ENCODE results near the gene HOXD11. TPM values are rescaled to one million over a fixed set of nuclear protein-coding genes. Genes with fewer than 3 reads are reported as not detected.

The HOXD11 gene
- total RNA-seq, 2 experiments from 2014 or later, result not detected

DNA sequence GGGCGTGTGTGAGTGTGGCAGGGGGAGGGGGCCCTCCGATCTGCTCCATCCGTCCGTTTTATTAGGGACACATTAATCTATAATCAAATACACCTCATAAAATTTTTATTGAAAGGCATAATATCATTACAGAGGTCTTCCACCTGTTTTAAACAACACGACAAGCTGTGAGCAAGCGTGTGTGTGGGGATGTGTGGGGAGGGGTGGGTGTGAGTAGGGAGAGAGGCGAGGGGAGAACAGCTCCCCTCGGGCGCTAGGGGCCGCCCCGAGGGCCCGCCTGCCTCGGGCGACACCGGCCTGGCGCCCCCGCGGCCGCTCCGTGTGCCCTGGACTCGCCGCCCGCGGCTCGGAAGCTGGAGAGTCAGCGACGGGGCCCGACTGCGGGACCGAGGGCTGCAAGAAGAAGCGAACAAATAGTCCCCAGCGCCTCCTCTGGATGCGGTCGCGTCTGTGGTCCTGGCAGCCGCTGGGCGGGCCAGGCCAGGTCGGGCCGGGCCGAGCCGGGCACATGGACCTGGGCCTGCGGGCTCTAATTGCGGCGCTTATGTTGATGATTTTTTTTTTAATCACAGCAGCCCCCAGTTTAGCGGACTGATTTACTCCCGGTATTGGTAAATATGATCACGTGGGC, 15.1 kb downstream of the HOXD11 start:
- Mint-ChIP-seq H3K4me1 (peaks cover 7% of the 10 kb centered on the region), H3K27me3 (peaks cover 84% of the 10 kb centered on the region), H3K4me3 (no peak overlapping the region), H3K36me3 (no peaks in the 10 kb centered on the region), H3K27ac (no peak overlapping the region), H3K9me3 (peaks cover 2% of the 10 kb centered on the region)
- DNase-seq (no peak), ATAC-seq (ENCODE audit: low read depth) (no peak)
- POLR2A ChIA-PET, result no interaction called here

DNA sequence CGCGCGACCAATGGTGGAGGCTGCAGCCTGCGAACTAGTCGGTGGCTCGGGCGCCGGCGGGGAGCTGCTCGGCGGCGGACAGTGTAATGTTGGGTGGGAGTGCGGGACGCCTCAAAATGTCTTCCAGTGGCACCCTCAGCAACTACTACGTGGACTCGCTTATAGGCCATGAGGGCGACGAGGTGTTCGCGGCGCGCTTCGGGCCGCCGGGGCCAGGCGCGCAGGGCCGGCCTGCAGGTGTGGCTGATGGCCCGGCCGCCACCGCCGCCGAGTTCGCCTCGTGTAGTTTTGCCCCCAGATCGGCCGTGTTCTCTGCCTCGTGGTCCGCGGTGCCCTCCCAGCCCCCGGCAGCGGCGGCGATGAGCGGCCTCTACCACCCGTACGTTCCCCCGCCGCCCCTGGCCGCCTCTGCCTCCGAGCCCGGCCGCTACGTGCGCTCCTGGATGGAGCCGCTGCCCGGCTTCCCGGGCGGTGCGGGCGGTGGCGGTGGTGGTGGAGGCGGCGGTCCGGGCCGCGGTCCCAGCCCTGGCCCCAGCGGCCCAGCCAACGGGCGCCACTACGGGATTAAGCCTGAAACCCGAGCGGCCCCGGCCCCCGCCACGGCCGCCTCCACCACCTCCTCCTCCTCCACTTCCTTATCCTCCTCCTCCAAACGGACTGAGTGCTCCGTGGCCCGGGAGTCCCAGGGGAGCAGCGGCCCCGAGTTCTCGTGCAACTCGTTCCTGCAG, 15.8 kb downstream of the HOXD11 start, which contains the start of gene HOXD9:
Gene HOXD9 (plus strand): TSS at position 37 of the 728 bp plus-strand sequence. CDS start 50 bp downstream, at position 87.
- DNase-seq, result no peak
- H3K4me3 Mint-ChIP-seq, result no peak within 1 kb of the TSS

DNA sequence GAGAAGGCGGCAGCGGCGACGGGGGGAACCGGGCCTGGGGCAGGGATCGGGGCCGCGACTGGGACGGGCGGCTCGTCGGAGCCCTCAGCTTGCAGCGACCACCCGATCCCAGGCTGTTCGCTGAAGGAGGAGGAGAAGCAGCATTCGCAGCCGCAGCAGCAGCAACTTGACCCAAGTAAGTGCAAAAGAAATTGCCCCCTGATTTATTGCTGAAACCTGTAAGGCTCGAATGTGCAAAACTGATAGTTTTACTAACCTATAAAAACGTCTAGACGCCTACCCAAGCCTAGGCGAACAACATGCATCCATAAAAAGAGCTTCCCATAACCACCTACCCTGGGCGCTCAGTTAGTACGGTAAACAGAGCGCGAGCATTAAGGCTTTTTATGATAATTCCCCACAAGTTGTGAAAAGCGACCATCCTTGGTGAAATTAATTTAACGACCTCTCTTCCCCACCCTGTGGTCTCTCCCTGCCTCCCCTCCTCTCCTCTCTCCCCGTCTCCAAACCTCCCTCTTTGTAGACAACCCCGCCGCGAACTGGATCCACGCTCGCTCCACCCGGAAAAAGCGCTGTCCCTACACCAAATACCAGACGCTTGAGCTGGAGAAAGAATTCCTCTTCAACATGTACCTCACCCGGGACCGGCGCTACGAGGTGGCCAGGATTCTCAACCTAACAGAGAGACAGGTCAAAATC, 16.5 kb downstream of the HOXD11 start:
- Mint-ChIP-seq H3K9me3 (peaks cover 2% of the 10 kb centered on the region), H3K27ac (peak overlapping the region; percentile 65), H3K27me3 (peaks cover 85% of the 10 kb centered on the region)

More for the DNA sequence above, 15.8 kb downstream of the HOXD11 start, which contains the start of gene HOXD9:
- POLR2A ChIA-PET, result no interaction called here
- Mint-ChIP-seq H3K27me3 (peaks cover 85% of the 10 kb centered on the region), H3K27ac (peak within 1 kb of the TSS; percentile 65), H3K4me1 (peaks cover 7% of the 10 kb centered on the region), H3K9me3 (peaks cover 2% of the 10 kb centered on the region), H3K36me3 (no peaks in the 10 kb centered on the region)
- no peak for ATAC-seq (ENCODE audit: low read depth)

DNA sequence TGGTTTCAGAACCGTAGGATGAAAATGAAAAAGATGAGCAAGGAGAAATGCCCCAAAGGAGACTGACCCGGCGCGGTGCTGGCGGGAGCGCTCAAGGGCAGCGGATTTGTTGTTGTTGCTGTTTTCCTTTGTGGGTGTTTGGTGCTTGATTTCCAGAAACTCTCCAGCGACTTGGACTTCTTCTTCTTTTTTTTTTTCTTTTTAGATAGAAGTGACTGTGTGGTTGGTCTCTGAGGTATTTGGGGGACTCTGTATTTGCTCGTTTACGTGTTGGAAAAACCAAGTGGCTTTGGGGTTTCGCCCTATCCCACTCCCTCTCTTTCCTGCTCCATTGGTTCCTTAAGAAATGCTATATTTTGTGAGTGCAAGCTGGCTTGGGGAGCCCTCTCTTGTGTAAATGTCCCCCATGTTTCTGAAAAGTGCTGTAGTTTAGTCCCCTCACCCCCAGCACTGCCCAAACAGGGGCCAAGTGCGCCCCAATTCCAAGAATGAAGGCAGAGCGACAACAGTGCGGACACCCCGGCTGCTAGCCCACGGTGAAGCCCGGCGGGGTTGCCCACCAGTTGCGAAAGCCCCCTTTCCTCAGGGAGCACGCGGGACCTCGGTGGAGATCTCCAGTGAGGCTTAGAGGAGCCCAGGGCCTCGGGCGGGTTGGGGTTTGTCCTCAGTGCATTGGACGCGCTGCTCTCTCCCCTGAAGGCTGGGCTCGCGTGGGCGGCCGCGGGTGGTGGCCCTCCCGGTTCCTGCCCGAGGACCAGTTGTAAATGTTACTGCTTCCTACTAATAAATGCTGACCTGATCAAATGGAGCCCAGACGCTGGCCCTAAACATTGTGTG, 17.2 kb downstream of the HOXD11 start:
- H3K9me3 Mint-ChIP-seq, result no peaks in the 10 kb centered on the region
- H3K4me3 Mint-ChIP-seq, result peak overlapping the region; percentile 39
- H3K36me3 Mint-ChIP-seq, result no peaks in the 10 kb centered on the region
- peak overlapping the region; percentile 65 for H3K27ac Mint-ChIP-seq
- peaks cover 12% of the 10 kb centered on the region for H3K4me1 Mint-ChIP-seq
- H3K27me3 Mint-ChIP-seq, result peaks cover 87% of the 10 kb centered on the region
- DNase-seq, result no peak
- POLR2A ChIA-PET, result no interaction called here
- no peak for ATAC-seq (ENCODE audit: low read depth)

More for the DNA sequence above, 16.5 kb downstream of the HOXD11 start:
- DNase-seq (no peak), ATAC-seq (ENCODE audit: low read depth) (no peak)
- Mint-ChIP-seq H3K36me3 (no peaks in the 10 kb centered on the region), H3K4me1 (peaks cover 12% of the 10 kb centered on the region), H3K4me3 (peak overlapping the region; percentile 39)
- POLR2A ChIA-PET, result no interaction called here

DNA sequence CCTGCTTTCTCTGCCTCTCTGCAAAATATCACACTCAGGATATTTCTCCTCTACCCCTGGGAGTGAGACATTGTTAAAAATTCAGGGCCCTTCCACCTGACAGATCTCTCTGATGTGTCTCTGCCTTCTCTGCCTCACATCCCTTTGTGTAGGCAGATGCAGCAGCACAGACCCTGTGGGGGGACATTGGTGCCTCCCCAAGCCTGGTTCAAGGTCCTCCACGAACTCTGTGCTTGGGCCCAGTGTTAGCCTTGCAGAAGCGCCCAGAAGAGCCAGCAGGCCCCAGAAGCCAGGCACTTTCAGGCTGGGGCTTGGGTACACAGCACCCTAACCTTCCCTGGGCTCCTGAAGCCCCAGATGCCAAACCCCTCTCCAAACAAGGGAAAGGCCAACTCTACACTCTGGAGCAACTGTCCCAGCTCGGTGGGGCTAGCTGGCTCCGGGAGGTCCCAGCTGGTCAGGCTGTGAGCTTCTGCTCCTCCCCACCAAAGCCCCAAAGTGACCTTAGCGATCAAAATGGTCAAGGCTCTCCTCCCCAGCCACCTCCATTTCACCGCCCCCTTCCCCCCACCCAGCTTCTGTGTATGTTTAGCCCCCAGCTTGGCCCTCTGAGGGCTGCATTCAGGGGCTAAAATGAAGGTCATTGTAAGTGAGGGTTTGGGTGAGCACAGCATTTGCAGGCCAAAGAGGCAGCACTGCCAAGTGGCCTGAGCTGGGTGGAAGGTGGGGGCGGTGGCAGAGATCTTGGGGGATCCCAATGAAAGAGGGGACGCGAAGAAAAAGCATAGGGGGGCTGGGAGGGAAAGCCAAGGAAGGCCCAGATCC, 18.1 kb downstream of the HOXD11 start:
- POLR2A ChIA-PET, result no interaction called here
- H3K27ac Mint-ChIP-seq, result no peak overlapping the region
- ATAC-seq (ENCODE audit: low read depth) (no peak), DNase-seq (no peak)
- H3K4me3 Mint-ChIP-seq, result no peak overlapping the region
- no peaks in the 10 kb centered on the region for H3K36me3 Mint-ChIP-seq
- H3K9me3 Mint-ChIP-seq, result no peaks in the 10 kb centered on the region
- peaks cover 12% of the 10 kb centered on the region for H3K4me1 Mint-ChIP-seq
- peaks cover 79% of the 10 kb centered on the region for H3K27me3 Mint-ChIP-seq

DNA sequence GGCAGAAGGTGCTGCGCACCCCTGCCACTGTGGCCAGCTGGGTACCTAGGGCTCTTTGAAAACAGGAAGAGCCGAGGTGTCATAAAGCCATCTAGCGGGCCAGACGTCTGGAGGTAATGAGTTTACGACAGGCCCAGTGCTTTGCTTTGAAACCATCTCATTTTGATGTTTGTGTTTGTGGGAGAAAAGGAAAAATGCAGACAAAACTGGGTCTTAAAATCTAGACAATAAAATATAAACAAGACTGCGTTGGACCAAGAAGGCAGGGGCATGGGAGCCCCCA, 18.6 kb downstream of the HOXD11 start:
- ATAC-seq (ENCODE audit: low read depth) (no peak), DNase-seq (no peak)
- Mint-ChIP-seq H3K27me3 (peaks cover 75% of the 10 kb centered on the region), H3K9me3 (no peaks in the 10 kb centered on the region), H3K4me1 (peaks cover 12% of the 10 kb centered on the region), H3K27ac (no peak overlapping the region), H3K4me3 (no peak overlapping the region), H3K36me3 (no peaks in the 10 kb centered on the region)
- POLR2A ChIA-PET, result no interaction called here

DNA sequence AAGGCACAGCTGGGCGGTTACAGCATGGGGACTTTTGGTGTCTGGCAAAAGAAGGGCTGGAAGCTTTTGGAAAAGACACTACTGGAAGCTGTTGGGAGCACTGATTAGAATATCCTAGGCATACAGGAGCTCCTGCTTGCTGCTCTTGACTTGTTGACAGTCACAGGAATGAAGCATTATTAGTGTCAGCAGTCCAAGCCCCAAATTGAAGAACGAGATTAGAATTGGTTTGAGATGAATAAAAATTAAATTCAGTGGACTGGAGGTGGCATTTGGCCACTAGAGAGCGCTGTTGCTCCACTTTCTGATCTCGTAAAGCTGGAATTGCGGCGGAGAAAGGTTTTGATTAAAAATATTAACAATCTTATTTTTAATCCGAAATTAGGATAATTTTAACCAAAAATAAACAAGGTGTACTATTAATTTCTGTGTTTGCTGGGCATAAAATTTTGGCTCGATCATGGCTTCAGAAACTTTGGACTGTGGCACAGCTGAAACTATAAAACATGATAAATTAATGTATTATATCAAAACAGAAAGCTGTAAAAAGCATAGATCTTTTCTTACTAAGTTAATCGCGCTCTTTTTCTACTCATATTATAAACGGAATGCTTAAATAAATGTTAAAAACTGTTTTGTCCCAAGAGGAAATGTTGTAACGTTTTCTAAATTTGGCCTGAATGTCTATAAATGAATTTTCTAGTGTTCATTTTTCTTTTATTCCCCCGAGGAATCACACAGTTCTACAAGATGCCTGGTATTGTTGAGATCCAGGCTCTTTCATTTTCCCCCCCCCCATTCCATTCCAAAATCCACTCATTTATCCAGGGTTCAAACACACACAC, 20.1 kb downstream of the HOXD11 start:
- no peak for DNase-seq
- Mint-ChIP-seq H3K4me1 (peaks cover 17% of the 10 kb centered on the region), H3K9me3 (no peaks in the 10 kb centered on the region), H3K27me3 (peaks cover 80% of the 10 kb centered on the region), H3K4me3 (no peak overlapping the region), H3K36me3 (no peaks in the 10 kb centered on the region), H3K27ac (no peak overlapping the region)
- ATAC-seq (ENCODE audit: low read depth), result no peak
- POLR2A ChIA-PET, result no interaction called here

DNA sequence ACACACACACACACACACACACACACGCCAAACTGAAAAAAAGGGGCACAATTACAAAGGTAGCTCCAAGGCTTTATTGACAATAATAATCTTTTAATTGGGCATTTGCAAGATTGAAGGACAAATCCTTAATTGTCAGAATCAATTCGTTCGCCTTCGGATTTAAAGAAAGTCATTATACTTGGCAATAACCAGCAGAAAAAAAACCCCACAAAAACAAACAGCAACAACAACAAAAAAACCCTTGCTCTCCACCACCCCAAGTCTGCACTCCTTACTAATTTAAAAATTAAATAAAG, 20.6 kb downstream of the HOXD11 start:
- H3K27ac Mint-ChIP-seq, result no peak overlapping the region
- no peaks in the 10 kb centered on the region for H3K36me3 Mint-ChIP-seq
- H3K9me3 Mint-ChIP-seq, result no peaks in the 10 kb centered on the region
- POLR2A ChIA-PET, result no interaction called here
- peaks cover 21% of the 10 kb centered on the region for H3K4me1 Mint-ChIP-seq
- peaks cover 83% of the 10 kb centered on the region for H3K27me3 Mint-ChIP-seq
- ATAC-seq (ENCODE audit: low read depth), result no peak
- DNase-seq, result no peak
- H3K4me3 Mint-ChIP-seq, result no peak overlapping the region

DNA sequence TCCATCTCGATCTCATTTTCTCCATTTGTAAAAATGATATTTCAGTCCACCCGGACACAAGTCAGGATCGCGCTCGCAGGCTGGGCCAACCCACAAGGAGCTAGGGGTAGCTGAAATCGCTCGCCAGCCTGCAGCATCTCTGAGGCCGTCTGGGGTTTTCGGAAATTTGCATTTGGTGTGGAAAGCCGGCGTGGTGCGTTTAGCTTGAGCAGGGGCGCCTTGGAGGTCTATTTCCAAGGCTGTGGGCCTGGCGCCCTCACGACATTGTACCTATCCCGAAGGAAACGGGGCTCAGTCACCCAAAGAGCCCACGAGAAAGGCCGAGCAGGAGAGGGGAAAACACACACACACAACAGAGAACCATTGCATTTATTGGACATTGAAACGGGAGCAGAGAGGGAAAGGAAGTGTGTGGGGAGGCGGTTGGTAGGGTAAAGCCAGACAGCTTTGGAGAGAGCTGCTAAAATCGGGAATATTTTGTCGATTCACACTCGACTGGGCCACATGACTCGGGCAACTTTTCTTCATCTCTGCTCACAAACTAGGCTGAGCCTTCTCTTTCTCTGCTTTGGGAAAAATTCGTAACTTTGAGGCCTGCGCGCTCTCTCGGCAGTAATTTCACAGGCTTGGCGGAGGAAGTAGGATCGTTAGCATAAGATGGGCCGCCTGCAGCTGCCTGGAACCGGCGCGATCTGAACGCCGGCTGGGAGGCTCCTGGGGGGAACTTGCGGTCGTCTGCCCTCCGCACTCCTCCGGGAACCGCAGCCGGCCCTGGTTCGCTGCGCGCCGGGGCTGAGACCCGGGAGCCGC, 21.3 kb downstream of the HOXD11 start:
- H3K4me1 Mint-ChIP-seq, result peaks cover 21% of the 10 kb centered on the region
- no peaks in the 10 kb centered on the region for H3K9me3 Mint-ChIP-seq
- no peak for DNase-seq
- no peaks in the 10 kb centered on the region for H3K36me3 Mint-ChIP-seq
- peaks cover 87% of the 10 kb centered on the region for H3K27me3 Mint-ChIP-seq
- H3K4me3 Mint-ChIP-seq, result peak overlapping the region; percentile 5
- ATAC-seq (ENCODE audit: low read depth), result no peak
- POLR2A ChIA-PET, result no interaction called here
- peak overlapping the region; percentile 40 for H3K27ac Mint-ChIP-seq

DNA sequence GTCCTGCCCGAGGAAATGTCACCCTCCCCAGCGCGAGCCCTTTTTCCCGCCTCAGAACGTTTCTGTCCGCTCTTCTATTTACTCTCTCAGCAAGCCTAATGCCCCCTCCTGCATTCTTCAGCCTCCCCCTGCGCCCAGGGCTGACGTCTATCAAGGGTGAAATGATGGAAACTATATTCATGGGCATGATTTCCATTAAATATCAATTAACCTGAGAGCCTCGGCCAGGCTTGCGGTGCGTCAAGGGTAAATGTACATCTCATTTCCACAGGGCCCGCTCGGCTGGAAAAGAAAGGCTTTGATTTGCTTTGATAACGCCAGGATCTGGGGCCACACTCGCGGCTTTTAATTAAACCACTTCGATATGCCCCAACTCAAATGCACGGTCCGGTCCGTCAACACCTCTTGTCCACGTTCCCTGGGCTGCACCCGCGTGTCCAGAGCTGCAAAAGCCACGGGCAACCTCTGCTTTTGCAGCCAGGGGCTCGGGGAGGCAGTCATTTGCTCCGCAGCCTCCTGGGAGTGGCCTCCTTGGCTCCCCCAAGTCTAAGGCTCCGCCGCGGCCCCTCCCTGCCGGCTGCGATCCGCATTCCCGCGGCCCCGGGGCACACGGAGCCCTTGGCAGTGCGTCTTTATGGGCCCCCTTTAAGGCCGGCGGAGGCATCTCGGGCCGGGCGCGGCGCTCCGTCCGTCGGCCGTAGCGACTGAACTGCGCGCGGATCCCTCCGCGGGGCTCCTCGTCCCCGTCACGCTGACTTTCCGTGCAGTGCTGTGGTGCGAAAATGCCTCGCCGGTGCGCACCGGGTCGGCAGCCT, 22.1 kb downstream of the HOXD11 start, which contains the start of gene HOXD8:
Gene HOXD8 (plus strand): TSS at position 724 of the 815 bp plus-strand sequence. CDS start 662 bp downstream, outside the sequence.
- Mint-ChIP-seq H3K27me3 (peaks cover 87% of the 10 kb centered on the region), H3K9me3 (no peaks in the 10 kb centered on the region), H3K4me3 (peak within 1 kb of the TSS; percentile 26), H3K27ac (peak within 1 kb of the TSS; percentile 68), H3K4me1 (peaks cover 18% of the 10 kb centered on the region), H3K36me3 (no peaks in the 10 kb centered on the region)
- POLR2A ChIA-PET, result no interaction called here
- DNase-seq (peak; percentile 49), ATAC-seq (ENCODE audit: low read depth) (no peak)

DNA sequence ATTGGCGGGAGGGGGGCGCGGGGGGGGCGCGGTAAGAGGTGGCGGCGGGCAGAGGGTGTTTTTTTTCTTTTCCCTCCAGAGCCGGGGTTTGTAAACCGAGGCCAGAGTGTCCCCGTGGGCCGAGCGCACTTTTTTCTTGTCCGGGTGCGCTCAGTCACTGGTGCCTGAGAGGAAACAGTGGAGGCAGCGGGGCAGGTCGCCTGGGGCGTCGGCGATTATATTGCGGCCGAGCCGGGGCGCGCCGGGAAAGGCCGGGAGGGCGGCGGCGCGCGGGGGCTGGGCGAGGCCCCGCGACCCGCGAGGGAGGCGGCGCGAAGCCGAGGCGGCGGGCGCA, 22.7 kb downstream of the HOXD11 start:
- Mint-ChIP-seq H3K36me3 (no peaks in the 10 kb centered on the region), H3K4me3 (peak overlapping the region; percentile 25), H3K27me3 (peaks cover 87% of the 10 kb centered on the region), H3K9me3 (no peaks in the 10 kb centered on the region), H3K4me1 (peaks cover 16% of the 10 kb centered on the region), H3K27ac (no peak overlapping the region)
- POLR2A ChIA-PET, result no interaction called here
- ATAC-seq (ENCODE audit: low read depth) (no peak), DNase-seq (no peak)

All from activated naive CD8-positive, alpha-beta T cell treated with anti-CD3 and anti-CD28 coated beads, Interleukin-2, amount 10 ng/mL, durations not matched to agents 7 days and 5 days (primary cell).